Measurements from ENCODE around the gene UFC1.

GRCh38 chr1:161162806-161163205, 9.0 kb downstream of the UFC1 start:
- TF ChIP-seq ZNF530 (CRISPR knock-in tag; IDR thresholded peaks at IDR 0.05; ENCODE audit: low read depth): no peak
- TF ChIP-seq CTCF (CRISPR knock-in tag; IDR thresholded peaks at IDR 0.05): no peak
- no peak for TF ChIP-seq KDM5A (IDR thresholded peaks at IDR 0.05; ENCODE audit: borderline replicate concordance, low read length)
- no peak for TF ChIP-seq FUBP1 (CRISPR knock-in tag; IDR thresholded peaks at IDR 0.05; ENCODE audit: borderline replicate concordance)
- no peak for TF ChIP-seq RAD51 (IDR thresholded peaks at IDR 0.05; ENCODE audit: borderline replicate concordance)
- TF ChIP-seq EZH2 (conservative IDR thresholded peaks at IDR 0.05; ENCODE audit: low read depth, low read length): no peak

All from HepG2 (cell line).